Posterior vena cava (tissue), 2 donors: Measurements from ENCODE around the gene PNPLA6. TPM values are rescaled to one million over a fixed set of nuclear protein-coding genes. Genes with fewer than 3 reads are reported as not detected.

Experiments used
- DNase-seq: peaks from one replicate; pipeline ENCODE4 v3.0.0-alpha.2; 2020; ENCODE audit warnings: low spot score
- intact Hi-C, 2 donors: fragments of 100-400 bp; cut with DNase I; formaldehyde crosslinking; loops; one replicate each; pipeline versions ENCODE4 v1.14.1 to v1.14.2; 2022 to 2023
- total RNA-seq, 2 donors: library from RNA; stranded (reverse); fragmentation: NEBNext Ultra II Directional; extraction: Animal tissue kit (Norgen Biotek cat#: 25700); gene quantifications; one replicate each; pipeline ENCODE4 v1.2.1, GENCODE V29; 2021
- donor health status: DM: yes; HTN: yes; CAD: no.
- donor health status: DM: yes; HTN: yes; CAD: no.

PNPLA6 gene
- total RNA-seq, 2 donors from 2014 or later: 78.0 to 79.3 TPM

- DNase-seq: no peak
- intact Hi-C loops: no loop called here
Measured at GRCh38 chr19:7579182-7579581, 43.7 kb downstream of the PNPLA6 start.

- intact Hi-C loops: no loop called here
- no peak for DNase-seq
Measured at GRCh38 chr19:7582446-7582845, 46.9 kb downstream of the PNPLA6 start.

- intact Hi-C loops: no loop called here
- DNase-seq: no peak
Measured at GRCh38 chr19:7589822-7590221, 54.3 kb downstream of the PNPLA6 start.

GRCh38 chr19:7590256-7590655 is 54.7 kb downstream of the PNPLA6 start:
- intact Hi-C loops: no loop called here
- no peak for DNase-seq

GRCh38 chr19:7595466-7596133 is 60.1 kb downstream of the PNPLA6 start, which contains the start of gene CAMSAP3:
TSS of gene CAMSAP3 (plus strand) at chr19:7595863. CDS start at chr19:7596003, 140 bp downstream.
- intact Hi-C loops: no loop called here
- no peak for DNase-seq

- no peak for DNase-seq
- intact Hi-C loops: no loop called here
Measured at GRCh38 chr19:7596211-7596937, 60.9 kb downstream of the PNPLA6 start.

- intact Hi-C loops: no loop called here
- DNase-seq: no peak
Measured at GRCh38 chr19:7597689-7598088, 62.2 kb downstream of the PNPLA6 start.

GRCh38 chr19:7598180-7598579 is 62.7 kb downstream of the PNPLA6 start:
- intact Hi-C loops: no loop called here
- DNase-seq: no peak

- intact Hi-C loops: no loop called here
- no peak for DNase-seq
Measured at GRCh38 chr19:7600721-7601120, 65.2 kb downstream of the PNPLA6 start.

- DNase-seq: no peak
- intact Hi-C loops: no loop called here
Measured at GRCh38 chr19:7602240-7602934, 66.9 kb downstream of the PNPLA6 start.

GRCh38 chr19:7602935-7603497 is 67.5 kb downstream of the PNPLA6 start:
- intact Hi-C loops: no loop called here
- DNase-seq: no peak

- intact Hi-C loops: no loop called here
Measured at GRCh38 chr19:7603919-7604318, 68.4 kb downstream of the PNPLA6 start.

GRCh38 chr19:7605490-7606222 is 70.1 kb downstream of the PNPLA6 start:
- DNase-seq: no peak
- intact Hi-C loops: no loop called here

More at GRCh38 chr19:7603919-7604318, 68.4 kb downstream of the PNPLA6 start:
- DNase-seq: no peak

- intact Hi-C loops: no loop called here
- no peak for DNase-seq
Measured at GRCh38 chr19:7606289-7606688, 70.8 kb downstream of the PNPLA6 start.

GRCh38 chr19:7607212-7607873 is 71.8 kb downstream of the PNPLA6 start:
- intact Hi-C loops: no loop called here
- no peak for DNase-seq

GRCh38 chr19:7607874-7608560 is 72.5 kb downstream of the PNPLA6 start:
- intact Hi-C loops: no loop called here
- peak; percentile 80 for DNase-seq

GRCh38 chr19:7610491-7611240 is 75.1 kb downstream of the PNPLA6 start:
- DNase-seq: no peak
- intact Hi-C loops: no loop called here
